ENCODE results near the gene ZYX. TPM values are rescaled to one million over a fixed set of nuclear protein-coding genes. Genes with fewer than 3 reads are reported as not detected.
A peak's percentile ranks its signal among the peaks of the same experiment; 100 is the strongest.

ZYX gene
- total and polyA plus RNA-seq, 2 of the 13 experiments (the other 11 are each of a cell fraction or from before 2014, with no cell fraction given) = 9.9 to 13.7 TPM

GRCh38 chr7:143395187-143396149 lies 14.3 kb downstream of the ZYX start (continued):
- TF ChIP-seq TRIM22 (IDR thresholded peaks at IDR 0.05) (no peak), TARDBP (CRISPR knock-in tag; IDR thresholded peaks at IDR 0.05) (peak; percentile 65; the same call in 1 of the 2 replicates), ZNF605 (CRISPR knock-in tag; IDR thresholded peaks at IDR 0.05) (no peak), CBX2 (IDR thresholded peaks at IDR 0.05; ENCODE audit: low read depth, low read length) (no peak), CBX2 (CRISPR knock-in tag; IDR thresholded peaks at IDR 0.05; ENCODE audit: low read depth) (no peak), ZNF713 (CRISPR knock-in tag; IDR thresholded peaks at IDR 0.05) (peak; percentile 68; the same call in 1 of the 2 replicates), ZNF746 (CRISPR knock-in tag; IDR thresholded peaks at IDR 0.05) (no peak; the same call in 1 of the 2 replicates), ZSCAN20 (CRISPR knock-in tag; IDR thresholded peaks at IDR 0.05; ENCODE audit: borderline replicate concordance) (no peak), ZBTB14 (CRISPR knock-in tag; IDR thresholded peaks at IDR 0.05) (no peak), ZBTB40 (IDR thresholded peaks at IDR 0.05) (no peak), ZBTB40 (CRISPR knock-in tag; IDR thresholded peaks at IDR 0.05) (0 out of 2 replicates have a peak, but pooled peaks have one; percentile 48), ZNF3 (CRISPR knock-in tag; IDR thresholded peaks at IDR 0.05) (no peak), PBX2 (CRISPR knock-in tag; IDR thresholded peaks at IDR 0.05) (no peak), NFKBIZ (CRISPR knock-in tag; IDR thresholded peaks at IDR 0.05) (peak; percentile 46; the same call in 1 of the 2 replicates), NFE2 (CRISPR knock-in tag; IDR thresholded peaks at IDR 0.05) (no peak), ZNF430 (CRISPR knock-in tag; IDR thresholded peaks at IDR 0.05) (no peak), AHR (CRISPR knock-in tag; IDR thresholded peaks at IDR 0.05) (no peak), PHF21A (CRISPR knock-in tag; IDR thresholded peaks at IDR 0.05) (peak; percentile 89)

Measured in HepG2 (cell line).